Fibroblast of villous mesenchyme (primary cell): ENCODE results near the gene PHYH. TPM values are rescaled to one million over a fixed set of nuclear protein-coding genes. Genes with fewer than 3 reads are reported as not detected.

ENCODE experiments used
- DNase-seq: peaks from one replicate; pipeline ENCODE4 v3.0.0-alpha.2; 2010; ENCODE audit warnings: low read depth
- H3K4me3 ChIP-seq: 2 replicates; pipeline ENCODE4 v1.5.1; 2011; ENCODE audit warnings: low read depth, mild to moderate bottlenecking, low read length
- total RNA-seq: library from RNA; depleted of rRNA; stranded (reverse); fragments of >200 nt; gene quantifications from 2 replicates; pipeline ENCODE4 v1.2.3, GENCODE V29; 2012
- TF ChIP-seq, protein P1 (sequence below): IDR thresholded peaks from 2 replicates; pipeline ENCODE4 v1.5.1; 2012; ENCODE audit warnings: low read depth, mild to moderate bottlenecking, low read length; ENCODE audit not compliant: insufficient read depth

Gene PHYH
- total RNA-seq, 1 donor, result 16.0 TPM

GRCh38 chr10:13310518-13311176 lies 10.8 kb upstream of the PHYH start:
- TF ChIP-seq, protein P1, sequence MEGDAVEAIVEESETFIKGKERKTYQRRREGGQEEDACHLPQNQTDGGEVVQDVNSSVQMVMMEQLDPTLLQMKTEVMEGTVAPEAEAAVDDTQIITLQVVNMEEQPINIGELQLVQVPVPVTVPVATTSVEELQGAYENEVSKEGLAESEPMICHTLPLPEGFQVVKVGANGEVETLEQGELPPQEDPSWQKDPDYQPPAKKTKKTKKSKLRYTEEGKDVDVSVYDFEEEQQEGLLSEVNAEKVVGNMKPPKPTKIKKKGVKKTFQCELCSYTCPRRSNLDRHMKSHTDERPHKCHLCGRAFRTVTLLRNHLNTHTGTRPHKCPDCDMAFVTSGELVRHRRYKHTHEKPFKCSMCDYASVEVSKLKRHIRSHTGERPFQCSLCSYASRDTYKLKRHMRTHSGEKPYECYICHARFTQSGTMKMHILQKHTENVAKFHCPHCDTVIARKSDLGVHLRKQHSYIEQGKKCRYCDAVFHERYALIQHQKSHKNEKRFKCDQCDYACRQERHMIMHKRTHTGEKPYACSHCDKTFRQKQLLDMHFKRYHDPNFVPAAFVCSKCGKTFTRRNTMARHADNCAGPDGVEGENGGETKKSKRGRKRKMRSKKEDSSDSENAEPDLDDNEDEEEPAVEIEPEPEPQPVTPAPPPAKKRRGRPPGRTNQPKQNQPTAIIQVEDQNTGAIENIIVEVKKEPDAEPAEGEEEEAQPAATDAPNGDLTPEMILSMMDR, result no peak
- no peak for DNase-seq

GRCh38 chr10:13309792-13310191 lies 9.9 kb upstream of the PHYH start:
- TF ChIP-seq, protein P1, result no peak
- no peak overlapping the region for H3K4me3 ChIP-seq
- DNase-seq, result no peak

More at GRCh38 chr10:13310518-13311176, 10.8 kb upstream of the PHYH start:
- H3K4me3 ChIP-seq, result no peak overlapping the region

GRCh38 chr10:13308096-13308495 lies 8.2 kb upstream of the PHYH start:
- H3K4me3 ChIP-seq, result no peak overlapping the region
- TF ChIP-seq, protein P1, result no peak
- no peak for DNase-seq

GRCh38 chr10:13306103-13306502 lies 6.2 kb upstream of the PHYH start:
- H3K4me3 ChIP-seq, result no peak overlapping the region
- TF ChIP-seq, protein P1, result no peak
- no peak for DNase-seq

GRCh38 chr10:13302821-13303555 lies 3.1 kb upstream of the PHYH start:
- no peak for DNase-seq
- TF ChIP-seq, protein P1, result no peak
- H3K4me3 ChIP-seq, result peak overlapping the region; percentile 75

DNA sequence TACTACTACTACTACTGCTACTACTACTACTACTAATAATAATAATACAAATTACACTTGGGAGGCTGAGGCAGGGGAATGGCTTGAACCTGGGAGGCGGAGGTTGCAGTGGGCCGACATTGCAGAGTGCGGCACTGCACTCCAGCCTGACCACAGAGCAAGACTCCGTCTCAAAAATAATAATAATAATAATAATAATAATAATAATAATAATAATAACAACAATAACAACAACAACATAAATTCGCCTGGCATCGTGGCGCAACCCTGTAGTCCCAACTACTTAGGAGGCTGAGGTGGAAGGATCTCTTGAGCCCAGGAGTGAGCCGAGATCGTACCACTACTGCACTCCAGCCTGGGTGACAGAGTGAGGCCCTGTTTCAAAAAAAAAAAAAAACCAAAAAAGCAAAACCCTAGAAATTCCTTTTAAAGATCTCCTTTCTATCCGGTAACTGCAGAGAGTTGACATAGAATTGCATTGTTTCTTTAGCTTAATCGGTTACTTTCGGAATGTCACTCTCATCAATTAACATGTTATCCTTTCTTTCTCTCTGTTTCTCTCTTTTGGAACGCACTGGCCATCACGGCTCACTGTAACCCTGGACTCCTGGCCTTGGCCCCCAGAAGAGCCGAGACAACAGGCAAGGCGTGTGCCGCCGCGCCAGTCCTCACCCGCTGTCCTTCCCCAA lies 972 bp downstream of the PHYH start:
- H3K4me3 ChIP-seq, result peak overlapping the region; percentile 69
- TF ChIP-seq, protein P1, result no peak
- no peak for DNase-seq
